ENCODE measurements around the gene TRMT112. TPM values are rescaled to one million over a fixed set of nuclear protein-coding genes. Genes with fewer than 3 reads are reported as not detected.

Gene TRMT112
- polyA plus RNA-seq, 1 experiment: 154 TPM

GRCh38 chr11:64323373-64323772, 6.0 kb upstream of the TRMT112 start:
- no peak for DNase-seq (ENCODE audit: low read depth)
- H3K4me3 ChIP-seq (ENCODE audit: low read depth, low read length): no peak overlapping the region
- CTCF ChIA-PET: interaction anchor here (1.5 to 1.6 kb wide), 3 partner anchors 8 to 19 kb away, joined by 3 to 5 read pairs (median 4); no protein-coding TSS in a partner anchor
- POLR2A ChIA-PET: no interaction called here
- no peak for TF ChIP-seq CTCF (IDR thresholded peaks at IDR 0.05; ENCODE audit: insufficient read depth, low read depth, low read length)
- H3K27me3 ChIP-seq (ENCODE audit: control insufficient read depth, insufficient read depth, low read length): no peaks in the 10 kb centered on the region
- H3K36me3 ChIP-seq (ENCODE audit: control insufficient read depth, insufficient read depth, low read length): peaks cover 15% of the 10 kb centered on the region

DNA sequence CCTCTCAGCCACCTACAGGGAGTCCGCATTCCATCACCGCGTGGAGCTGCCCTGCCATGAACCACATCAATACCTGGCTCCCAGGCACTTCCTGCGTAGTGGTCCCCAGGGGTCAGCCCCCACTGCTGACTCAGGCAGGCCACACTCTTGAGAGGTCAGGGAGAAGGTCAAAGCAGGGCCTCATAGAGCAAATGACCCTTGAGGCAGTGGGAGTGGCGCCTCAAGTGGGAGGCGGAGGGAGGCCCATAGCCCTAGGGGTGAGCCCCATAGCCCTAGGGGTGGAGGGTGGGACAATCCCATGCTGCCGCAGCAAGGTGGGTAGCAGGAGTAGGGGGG, 5.5 kb upstream of the TRMT112 start:
- no peak overlapping the region for H3K4me3 ChIP-seq (ENCODE audit: low read depth, low read length)
- H3K27me3 ChIP-seq (ENCODE audit: control insufficient read depth, insufficient read depth, low read length): no peaks in the 10 kb centered on the region
- H3K36me3 ChIP-seq (ENCODE audit: control insufficient read depth, insufficient read depth, low read length): peaks cover 15% of the 10 kb centered on the region
- TF ChIP-seq CTCF (IDR thresholded peaks at IDR 0.05; ENCODE audit: insufficient read depth, low read depth, low read length): no peak
- ChIA-PET POLR2A (no interaction called here), CTCF (interaction anchor here (1.5 kb wide), 1 partner anchor 9 kb away, joined by 4 read pairs; no protein-coding TSS in a partner anchor)
- DNase-seq (ENCODE audit: low read depth): no peak

DNA sequence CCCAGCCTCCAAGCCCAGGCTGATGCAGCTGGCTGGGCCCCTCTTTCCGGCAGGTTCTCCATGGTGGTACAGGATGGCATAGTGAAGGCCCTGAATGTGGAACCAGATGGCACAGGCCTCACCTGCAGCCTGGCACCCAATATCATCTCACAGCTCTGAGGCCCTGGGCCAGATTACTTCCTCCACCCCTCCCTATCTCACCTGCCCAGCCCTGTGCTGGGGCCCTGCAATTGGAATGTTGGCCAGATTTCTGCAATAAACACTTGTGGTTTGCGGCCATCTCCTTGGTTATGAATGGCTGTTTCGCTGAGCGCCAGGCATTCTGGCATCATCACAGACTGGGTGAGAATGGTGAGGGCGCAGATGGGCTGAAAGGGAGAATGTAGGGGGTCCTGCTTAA, 4.2 kb upstream of the TRMT112 start:
- POLR2A ChIA-PET: no interaction called here
- no peak for DNase-seq (ENCODE audit: low read depth)

GRCh38 chr11:64321026-64321425, 3.7 kb upstream of the TRMT112 start:
- H3K4me3 ChIP-seq (ENCODE audit: low read depth, low read length): no peak overlapping the region
- no peaks in the 10 kb centered on the region for H3K27me3 ChIP-seq (ENCODE audit: control insufficient read depth, insufficient read depth, low read length)
- POLR2A ChIA-PET: no interaction called here
- no peak for DNase-seq (ENCODE audit: low read depth)
- CTCF ChIA-PET: no interaction called here
- no peak for TF ChIP-seq CTCF (IDR thresholded peaks at IDR 0.05; ENCODE audit: insufficient read depth, low read depth, low read length)
- H3K36me3 ChIP-seq (ENCODE audit: control insufficient read depth, insufficient read depth, low read length): peaks cover 15% of the 10 kb centered on the region

More for the DNA sequence above, 4.2 kb upstream of the TRMT112 start:
- peaks cover 15% of the 10 kb centered on the region for H3K36me3 ChIP-seq (ENCODE audit: control insufficient read depth, insufficient read depth, low read length)
- no peaks in the 10 kb centered on the region for H3K27me3 ChIP-seq (ENCODE audit: control insufficient read depth, insufficient read depth, low read length)
- CTCF ChIA-PET: no interaction called here
- no peak overlapping the region for H3K4me3 ChIP-seq (ENCODE audit: low read depth, low read length)
- TF ChIP-seq CTCF (IDR thresholded peaks at IDR 0.05; ENCODE audit: insufficient read depth, low read depth, low read length): no peak

DNA sequence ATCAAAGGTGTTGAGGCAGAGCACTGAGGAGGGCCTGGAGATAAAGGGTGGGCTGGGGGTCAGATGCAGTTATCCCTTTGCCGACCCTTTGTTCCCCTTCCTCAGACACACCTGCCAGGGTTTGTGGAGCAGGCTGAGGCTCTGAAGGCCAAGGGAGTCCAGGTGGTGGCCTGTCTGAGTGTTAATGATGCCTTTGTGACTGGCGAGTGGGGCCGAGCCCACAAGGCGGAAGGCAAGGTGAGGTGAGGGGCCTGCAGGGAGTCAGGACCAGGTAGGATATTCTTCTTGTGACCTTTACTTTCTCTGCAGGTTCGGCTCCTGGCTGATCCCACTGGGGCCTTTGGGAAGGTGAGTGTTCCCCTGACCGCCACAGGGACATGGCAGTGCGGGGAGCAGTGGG, 3.2 kb upstream of the TRMT112 start:
- H3K27me3 ChIP-seq (ENCODE audit: control insufficient read depth, insufficient read depth, low read length): no peaks in the 10 kb centered on the region
- no peak for TF ChIP-seq CTCF (IDR thresholded peaks at IDR 0.05; ENCODE audit: insufficient read depth, low read depth, low read length)
- CTCF ChIA-PET: interaction anchor here (1.3 kb wide), 2 partner anchors 16 to 20 kb away, joined by 3 to 5 read pairs; partner anchors contain the start of gene ESRRA
- no peak for DNase-seq (ENCODE audit: low read depth)
- H3K4me3 ChIP-seq (ENCODE audit: low read depth, low read length): no peak overlapping the region
- POLR2A ChIA-PET: no interaction called here
- peaks cover 16% of the 10 kb centered on the region for H3K36me3 ChIP-seq (ENCODE audit: control insufficient read depth, insufficient read depth, low read length)
